ENCODE data around the gene ZNF487. TPM values are rescaled to one million over a fixed set of nuclear protein-coding genes. Genes with fewer than 3 reads are reported as not detected.
A peak's percentile ranks its signal among the peaks of the same experiment; 100 is the strongest.

The ZNF487 gene
- total and polyA plus RNA-seq, 10 of the 15 experiments (the other 5 are each of a cell fraction or from before 2014, with no cell fraction given), result 0.74 to 2.1 (median 1.1) TPM

DNA sequence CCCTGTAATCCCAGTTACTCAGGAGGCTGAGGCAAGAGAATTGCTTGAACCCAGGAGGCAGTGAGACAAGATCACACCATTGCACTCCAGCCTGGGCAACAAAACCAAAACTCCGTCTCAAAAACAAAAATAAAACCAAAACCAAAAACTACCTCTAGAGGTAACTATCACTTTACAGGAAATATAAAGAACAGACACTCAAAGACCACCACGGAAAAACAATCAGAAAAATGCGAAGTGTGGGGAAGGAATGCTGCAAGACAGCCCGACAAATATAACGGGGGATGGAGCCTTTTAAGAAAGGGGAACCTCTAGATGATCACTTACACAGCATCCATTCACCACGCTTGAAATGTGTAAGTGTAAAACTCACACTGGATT, 32.2 kb upstream of the ZNF487 start (continued):
- TF ChIP-seq KLF5 (IDR thresholded peaks at IDR 0.05; ENCODE audit: partially characterized antibody), result no peak
- TF ChIP-seq, protein P1, sequence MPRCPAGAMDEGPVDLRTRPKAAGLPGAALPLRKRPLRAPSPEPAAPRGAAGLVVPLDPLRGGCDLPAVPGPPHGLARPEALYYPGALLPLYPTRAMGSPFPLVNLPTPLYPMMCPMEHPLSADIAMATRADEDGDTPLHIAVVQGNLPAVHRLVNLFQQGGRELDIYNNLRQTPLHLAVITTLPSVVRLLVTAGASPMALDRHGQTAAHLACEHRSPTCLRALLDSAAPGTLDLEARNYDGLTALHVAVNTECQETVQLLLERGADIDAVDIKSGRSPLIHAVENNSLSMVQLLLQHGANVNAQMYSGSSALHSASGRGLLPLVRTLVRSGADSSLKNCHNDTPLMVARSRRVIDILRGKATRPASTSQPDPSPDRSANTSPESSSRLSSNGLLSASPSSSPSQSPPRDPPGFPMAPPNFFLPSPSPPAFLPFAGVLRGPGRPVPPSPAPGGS (IDR thresholded peaks at IDR 0.05; ENCODE audit: borderline replicate concordance, insufficient read depth, low read depth, low read length, poor library complexity, severe bottlenecking), result no peak

DNA sequence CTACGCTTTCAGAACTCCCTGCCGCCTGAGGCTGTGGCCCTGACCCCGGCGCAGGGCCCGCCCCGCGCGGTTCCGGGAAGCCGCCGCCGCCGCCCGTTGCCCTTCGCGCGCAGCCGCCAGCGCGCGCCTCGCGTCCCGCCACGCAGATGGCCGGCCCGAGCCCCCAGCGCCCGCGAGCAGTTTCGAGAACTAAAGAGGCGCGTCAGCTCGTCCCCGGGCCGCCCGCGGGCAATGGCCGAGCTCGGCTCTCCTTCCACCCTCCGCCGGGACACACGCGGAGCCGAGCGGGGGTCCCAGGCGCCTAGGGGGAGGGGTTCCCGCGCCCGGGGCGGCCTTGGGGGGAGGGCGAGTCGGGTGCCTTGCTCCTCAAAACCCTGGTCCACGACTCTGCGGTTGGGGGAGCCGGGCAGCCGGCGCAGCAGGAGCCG, 29.7 kb upstream of the ZNF487 start:
- Histone ChIP-seq H3K27ac (ENCODE audit: control insufficient read depth, insufficient read depth) (peak overlapping the region; percentile 95), H3K4me1 (ENCODE audit: control insufficient read depth, insufficient read depth, low read length) (peaks cover 2% of the 10 kb centered on the region), H4K20me1 (ENCODE audit: control insufficient read depth, insufficient read depth) (peaks cover 4% of the 10 kb centered on the region; the same call in 1 of the 2 replicates), H3K9me3 (replicated peaks; ENCODE audit: control insufficient read depth, insufficient read depth, low read length) (no peaks in the 10 kb centered on the region), H3K79me2 (ENCODE audit: control insufficient read depth, insufficient read depth, low read length) (peaks cover 76% of the 10 kb centered on the region), H3K36me3 (ENCODE audit: control insufficient read depth in 2 of 2, insufficient read depth in 2 of 2, low read length in 1 of 2) (no peaks in the 10 kb centered on the region; a peak in 1 of 4 replicates), H3K4me3 (peak overlapping the region; percentile 98), H3K4me2 (ENCODE audit: control insufficient read depth, insufficient read depth) (no peak overlapping the region; the same call in 1 of the 2 replicates), H2AFZ (ENCODE audit: control insufficient read depth, low read depth, low read length) (no peak overlapping the region), H3K9ac (ENCODE audit: control insufficient read depth, insufficient read depth, low read length) (peak overlapping the region; percentile 92), H3K27me3 (replicated peaks in 1 of 2; ENCODE audit: control insufficient read depth in 2 of 2, insufficient read depth in 2 of 2, low read length in 1 of 2) (no peaks in the 10 kb centered on the region)
- in situ Hi-C loops (cut with MboI), result loop anchor here (10.0 to 25.0 kb wide), 4 partner anchors 270 to 1558 kb away; partner anchors contain the start of genes CSGALNACT2 and ZNF33B
- ChIA-PET CTCF (interaction anchor here (0.8 to 1.3 kb wide), 5 partner anchors 11 to 287 kb away, joined by 3 to 6 read pairs (median 3); no protein-coding TSS in a partner anchor), POLR2A (interaction anchor here (1.3 to 3.4 kb wide), 5 partner anchors 9 to 49 kb away, joined by 3 to 19 read pairs (median 7); no protein-coding TSS in a partner anchor), RAD21 (ENCODE audit: unreplicated experiment) (interaction anchor here (1.0 to 1.8 kb wide), 3 partner anchors 9 to 46 kb away, joined by 5 read pairs; no protein-coding TSS in a partner anchor), SMC1A (ENCODE audit: uncharacterized antibody, unreplicated experiment) (interaction anchor here (1.0 kb wide), 1 partner anchor 45 kb away, joined by 5 read pairs; no protein-coding TSS in a partner anchor)
- FAIRE-seq (no peak), ATAC-seq (peak; percentile 23), DNase-seq (ENCODE audit: low read depth, low spot score) (no peak)
- WGBS (ENCODE audit: insufficient coverage, insufficient replicate concordance, low lambda C conversion rate, missing lambda C conversion rate), result under 1% methylated on average over 54 of the region's 59 CpGs
- BruUV-seq (replicated peaks), result no TSS peak
- intact Hi-C loops (cut with micrococcal nuclease; ENCODE audit: unreplicated experiment), result loop anchor here (1.0 to 5.0 kb wide), 3 partner anchors 10 to 270 kb away; partner anchors contain the start of gene CSGALNACT2
- TF ChIP-seq, protein P2, sequence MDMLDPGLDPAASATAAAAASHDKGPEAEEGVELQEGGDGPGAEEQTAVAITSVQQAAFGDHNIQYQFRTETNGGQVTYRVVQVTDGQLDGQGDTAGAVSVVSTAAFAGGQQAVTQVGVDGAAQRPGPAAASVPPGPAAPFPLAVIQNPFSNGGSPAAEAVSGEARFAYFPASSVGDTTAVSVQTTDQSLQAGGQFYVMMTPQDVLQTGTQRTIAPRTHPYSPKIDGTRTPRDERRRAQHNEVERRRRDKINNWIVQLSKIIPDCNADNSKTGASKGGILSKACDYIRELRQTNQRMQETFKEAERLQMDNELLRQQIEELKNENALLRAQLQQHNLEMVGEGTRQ (IDR thresholded peaks at IDR 0.05; ENCODE audit: borderline replicate concordance, low read depth, low read length), result no peak
- peak; percentile 86 for TF ChIP-seq BACH1 (IDR thresholded peaks at IDR 0.05; ENCODE audit: borderline replicate concordance)
- no peak for TF ChIP-seq ZBED1 (IDR thresholded peaks at IDR 0.05; ENCODE audit: borderline replicate concordance)
- peak; percentile 54; the same call in 1 of the 2 replicates for TF ChIP-seq YY1 (IDR thresholded peaks at IDR 0.05; ENCODE audit: low read depth, low read length)
- peak in 1 of 2 experiments; percentile 30; a peak in 1 of 3 replicates for TF ChIP-seq EGR1 (IDR thresholded peaks at IDR 0.05; ENCODE audit: borderline replicate concordance in 1 of 2, low read depth in 2 of 2, low read length in 2 of 2)
- no peak for TF ChIP-seq STAT3 (IDR thresholded peaks at IDR 0.05; ENCODE audit: low read depth, low read length)
- no peak for TF ChIP-seq CHD4 (IDR thresholded peaks at IDR 0.05)
- TF ChIP-seq, protein P3, sequence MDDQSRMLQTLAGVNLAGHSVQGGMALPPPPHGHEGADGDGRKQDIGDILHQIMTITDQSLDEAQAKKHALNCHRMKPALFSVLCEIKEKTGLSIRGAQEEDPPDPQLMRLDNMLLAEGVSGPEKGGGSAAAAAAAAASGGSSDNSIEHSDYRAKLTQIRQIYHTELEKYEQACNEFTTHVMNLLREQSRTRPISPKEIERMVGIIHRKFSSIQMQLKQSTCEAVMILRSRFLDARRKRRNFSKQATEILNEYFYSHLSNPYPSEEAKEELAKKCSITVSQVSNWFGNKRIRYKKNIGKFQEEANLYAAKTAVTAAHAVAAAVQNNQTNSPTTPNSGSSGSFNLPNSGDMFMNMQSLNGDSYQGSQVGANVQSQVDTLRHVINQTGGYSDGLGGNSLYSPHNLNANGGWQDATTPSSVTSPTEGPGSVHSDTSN (IDR thresholded peaks at IDR 0.05; ENCODE audit: insufficient replicate concordance, low read depth, low read length), result no peak
- TF ChIP-seq GATAD2B (conservative IDR thresholded peaks at IDR 0.05; ENCODE audit: low read depth), result peak; percentile 47
- TF ChIP-seq ESRRA (IDR thresholded peaks at IDR 0.05; ENCODE audit: low read length), result no peak
- TF ChIP-seq, protein P1 (IDR thresholded peaks at IDR 0.05; ENCODE audit: borderline replicate concordance, insufficient read depth, low read depth, low read length, poor library complexity, severe bottlenecking), result peak; percentile 29
- TF ChIP-seq, protein P4, sequence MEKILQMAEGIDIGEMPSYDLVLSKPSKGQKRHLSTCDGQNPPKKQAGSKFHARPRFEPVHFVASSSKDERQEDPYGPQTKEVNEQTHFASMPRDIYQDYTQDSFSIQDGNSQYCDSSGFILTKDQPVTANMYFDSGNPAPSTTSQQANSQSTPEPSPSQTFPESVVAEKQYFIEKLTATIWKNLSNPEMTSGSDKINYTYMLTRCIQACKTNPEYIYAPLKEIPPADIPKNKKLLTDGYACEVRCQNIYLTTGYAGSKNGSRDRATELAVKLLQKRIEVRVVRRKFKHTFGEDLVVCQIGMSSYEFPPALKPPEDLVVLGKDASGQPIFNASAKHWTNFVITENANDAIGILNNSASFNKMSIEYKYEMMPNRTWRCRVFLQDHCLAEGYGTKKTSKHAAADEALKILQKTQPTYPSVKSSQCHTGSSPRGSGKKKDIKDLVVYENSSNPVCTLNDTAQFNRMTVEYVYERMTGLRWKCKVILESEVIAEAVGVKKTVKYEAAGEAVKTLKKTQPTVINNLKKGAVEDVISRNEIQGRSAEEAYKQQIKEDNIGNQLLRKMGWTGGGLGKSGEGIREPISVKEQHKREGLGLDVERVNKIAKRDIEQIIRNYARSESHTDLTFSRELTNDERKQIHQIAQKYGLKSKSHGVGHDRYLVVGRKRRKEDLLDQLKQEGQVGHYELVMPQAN (conservative IDR thresholded peaks at IDR 0.05), result peak; percentile 54; the same call in 1 of the 2 replicates

Measured in GM12878 (cell line).